Fibroblast of skin of left quadriceps (primary cell): ENCODE results near the gene NT5M.

Experiments
- DNase-seq, 2 experiments: peaks; one replicate each; pipeline ENCODE4 v3.0.0-alpha.2; 2013; ENCODE audit warnings: low read depth in 2 of 2

The NT5M gene

GRCh38 chr17:17354560-17355349, 51.6 kb downstream of the NT5M start:
- DNase-seq = peak; percentile 25 to 31

GRCh38 chr17:17355426-17355825, 52.3 kb downstream of the NT5M start:
- DNase-seq = no peak

GRCh38 chr17:17356149-17356930, 53.2 kb downstream of the NT5M start:
- DNase-seq = peak; percentile 59 to 60

GRCh38 chr17:17356931-17357270, 53.7 kb downstream of the NT5M start:
- no peak for DNase-seq

GRCh38 chr17:17358060-17358751, 55.0 kb downstream of the NT5M start:
- no peak for DNase-seq

GRCh38 chr17:17358866-17359265, 55.7 kb downstream of the NT5M start:
- no peak for DNase-seq

GRCh38 chr17:17359271-17359670, 56.1 kb downstream of the NT5M start:
- no peak for DNase-seq

GRCh38 chr17:17360087-17360730, 57.0 kb downstream of the NT5M start:
- no peak for DNase-seq

GRCh38 chr17:17361543-17361866, 58.3 kb downstream of the NT5M start:
- DNase-seq = no peak

- DNase-seq = no peak
Observed at GRCh38 chr17:17361867-17362539, 58.8 kb downstream of the NT5M start.

GRCh38 chr17:17362540-17362930, 59.4 kb downstream of the NT5M start:
- no peak for DNase-seq

GRCh38 chr17:17363638-17364337, 60.6 kb downstream of the NT5M start:
- DNase-seq = no peak

GRCh38 chr17:17364338-17364667, 61.1 kb downstream of the NT5M start:
- no peak for DNase-seq

- DNase-seq = no peak
Observed at GRCh38 chr17:17365476-17366110, 62.4 kb downstream of the NT5M start.

- DNase-seq = no peak
Observed at GRCh38 chr17:17366235-17366634, 63.1 kb downstream of the NT5M start.

GRCh38 chr17:17366941-17367875, 64.0 kb downstream of the NT5M start:
- no peak for DNase-seq

- DNase-seq = no peak
Observed at GRCh38 chr17:17367931-17368330, 64.8 kb downstream of the NT5M start.

GRCh38 chr17:17370711-17371110, 67.5 kb downstream of the NT5M start:
- no peak for DNase-seq

GRCh38 chr17:17372856-17373520, 69.8 kb downstream of the NT5M start:
- no peak for DNase-seq
